Upper lobe of left lung (tissue), 4 donors: ENCODE measurements around the gene MRPL58.

ENCODE experiments used
- CTCF ChIP-seq, 6 experiments: fragments of 450-650 bp in 4 of 6; fragments of 200-600 bp in 2 of 6; sonication (generic) in 2 of 6; IDR thresholded peaks; one replicate each; pipeline ENCODE4 v1.5.1; 2016 to 2019; ENCODE audit warnings: antibody characterized with exemption in 6 of 6
- EP300 ChIP-seq, 4 donors: sonication (generic); formaldehyde crosslinking; IDR thresholded peaks; one replicate each; pipeline ENCODE4 v1.5.1; 2017; ENCODE audit warnings: antibody characterized with exemption in 4 of 4, control low read depth in 2 of 4
- POLR2A ChIP-seq, 4 donors: fragments of 450-650 bp; IDR thresholded peaks; one replicate each; pipeline ENCODE4 v1.5.1; 2016 to 2017; ENCODE audit warnings: antibody characterized with exemption in 4 of 4, mild to moderate bottlenecking in 2 of 4

GRCh38 chr17:75001915-75002843 is 10.3 kb upstream of the MRPL58 start:
- TF ChIP-seq CTCF (IDR thresholded peaks at IDR 0.05) (no peak), EP300 (IDR thresholded peaks at IDR 0.05) (no peak), POLR2A (IDR thresholded peaks at IDR 0.05) (no peak)
